ENCODE measurements around the gene MAGI2.

DNA sequence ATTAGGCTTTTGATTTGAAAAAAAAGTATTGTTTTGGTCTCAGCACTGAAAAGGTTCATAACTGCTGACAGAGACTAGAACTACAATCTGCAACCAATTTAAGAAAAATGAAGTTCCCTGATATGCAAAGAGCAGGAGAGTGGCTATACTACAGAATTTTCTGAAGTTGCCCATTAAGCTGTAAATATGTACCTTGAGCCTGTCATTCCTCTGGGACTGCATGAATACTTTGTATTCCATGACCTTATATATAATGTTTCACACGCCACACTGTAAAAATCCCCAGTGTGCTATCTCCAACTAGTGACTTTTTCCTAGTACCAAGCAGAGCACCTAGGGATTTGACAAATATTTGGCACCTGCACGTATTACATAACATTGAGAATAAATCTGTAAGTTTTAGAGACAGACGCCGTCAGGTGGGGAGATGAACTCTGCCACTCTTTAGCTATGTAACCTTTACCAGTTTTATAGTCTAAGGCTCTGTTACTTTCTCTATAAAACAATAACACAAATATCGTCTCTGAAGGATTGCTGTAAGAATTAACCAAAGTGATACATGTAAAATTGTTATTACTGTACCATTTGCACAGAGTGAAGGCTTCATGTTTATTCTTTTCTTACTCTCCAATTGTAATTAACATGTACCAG, 235.4 kb downstream of the MAGI2 start:
- TF ChIP-seq, protein P1, sequence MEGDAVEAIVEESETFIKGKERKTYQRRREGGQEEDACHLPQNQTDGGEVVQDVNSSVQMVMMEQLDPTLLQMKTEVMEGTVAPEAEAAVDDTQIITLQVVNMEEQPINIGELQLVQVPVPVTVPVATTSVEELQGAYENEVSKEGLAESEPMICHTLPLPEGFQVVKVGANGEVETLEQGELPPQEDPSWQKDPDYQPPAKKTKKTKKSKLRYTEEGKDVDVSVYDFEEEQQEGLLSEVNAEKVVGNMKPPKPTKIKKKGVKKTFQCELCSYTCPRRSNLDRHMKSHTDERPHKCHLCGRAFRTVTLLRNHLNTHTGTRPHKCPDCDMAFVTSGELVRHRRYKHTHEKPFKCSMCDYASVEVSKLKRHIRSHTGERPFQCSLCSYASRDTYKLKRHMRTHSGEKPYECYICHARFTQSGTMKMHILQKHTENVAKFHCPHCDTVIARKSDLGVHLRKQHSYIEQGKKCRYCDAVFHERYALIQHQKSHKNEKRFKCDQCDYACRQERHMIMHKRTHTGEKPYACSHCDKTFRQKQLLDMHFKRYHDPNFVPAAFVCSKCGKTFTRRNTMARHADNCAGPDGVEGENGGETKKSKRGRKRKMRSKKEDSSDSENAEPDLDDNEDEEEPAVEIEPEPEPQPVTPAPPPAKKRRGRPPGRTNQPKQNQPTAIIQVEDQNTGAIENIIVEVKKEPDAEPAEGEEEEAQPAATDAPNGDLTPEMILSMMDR (IDR thresholded peaks at IDR 0.05; ENCODE audit: insufficient read depth, low read length, poor library complexity, severe bottlenecking), result no peak
- TF ChIP-seq EZH2phosphoT487 (conservative IDR thresholded peaks at IDR 0.05; ENCODE audit: low read length), result no peak
